ENCODE results near the gene ZKSCAN8. TPM values are rescaled to one million over a fixed set of nuclear protein-coding genes. Genes with fewer than 3 reads are reported as not detected.

Gene ZKSCAN8
- total and polyA plus RNA-seq, 2 experiments from 2014 or later = 4.1 to 21.2 TPM

DNA sequence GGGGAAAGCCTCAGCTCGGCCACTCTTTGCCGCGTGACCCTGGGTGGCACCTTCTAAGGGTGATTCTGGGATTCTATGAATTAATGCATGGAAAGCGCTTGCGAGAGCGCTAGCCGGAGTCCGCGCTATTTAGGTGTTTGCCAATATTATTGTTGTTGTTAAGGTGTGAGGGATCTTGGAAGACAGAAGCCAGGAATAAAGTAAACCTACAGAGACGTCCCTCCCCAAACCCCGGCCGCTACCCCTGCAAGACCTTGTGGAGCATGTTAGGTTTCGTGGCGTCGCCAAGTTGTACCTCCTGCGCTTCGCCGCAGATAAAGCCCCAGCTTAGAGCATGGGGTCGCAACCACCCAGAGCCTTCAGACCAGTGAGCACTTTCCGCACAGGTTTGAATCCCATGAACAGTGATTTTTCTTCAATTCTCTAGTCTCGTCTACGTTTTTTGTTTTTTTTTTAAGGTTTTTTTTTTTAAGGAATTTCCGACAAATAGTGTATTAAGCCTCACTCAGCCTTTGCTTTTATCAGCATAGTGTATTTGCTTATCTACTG, 66.5 kb downstream of the ZKSCAN8 start:
- no peak for DNase-seq (ENCODE audit: low spot score)
- H3K4me1 ChIP-seq (ENCODE audit: insufficient read depth) = peaks cover 12% of the 10 kb centered on the region
- peak overlapping the region; percentile 43 for H2AFZ ChIP-seq
- under 1% methylated on average over 23 of the region's 23 CpGs for WGBS (ENCODE audit: low lambda C conversion rate, missing lambda C conversion rate)
- H3K4me3 ChIP-seq = peak overlapping the region; percentile 5
- no peaks in the 10 kb centered on the region for H3K9me2 ChIP-seq (replicated peaks; ENCODE audit: insufficient read depth)
- no peaks in the 10 kb centered on the region for H3K36me3 ChIP-seq (replicated peaks; ENCODE audit: insufficient read depth, low read depth)
- H4K20me1 ChIP-seq (ENCODE audit: insufficient read depth, poor library complexity, severe bottlenecking) = no peaks in the 10 kb centered on the region
- no peaks in the 10 kb centered on the region for H3K79me2 ChIP-seq
- no peaks in the 10 kb centered on the region for H3K9me3 ChIP-seq (ENCODE audit: low read depth)
- peak; percentile 68 for TF ChIP-seq EZH2phosphoT487 (IDR thresholded peaks at IDR 0.05; ENCODE audit: low read depth, severe bottlenecking, unreplicated experiment)
- TF ChIP-seq, protein P1, sequence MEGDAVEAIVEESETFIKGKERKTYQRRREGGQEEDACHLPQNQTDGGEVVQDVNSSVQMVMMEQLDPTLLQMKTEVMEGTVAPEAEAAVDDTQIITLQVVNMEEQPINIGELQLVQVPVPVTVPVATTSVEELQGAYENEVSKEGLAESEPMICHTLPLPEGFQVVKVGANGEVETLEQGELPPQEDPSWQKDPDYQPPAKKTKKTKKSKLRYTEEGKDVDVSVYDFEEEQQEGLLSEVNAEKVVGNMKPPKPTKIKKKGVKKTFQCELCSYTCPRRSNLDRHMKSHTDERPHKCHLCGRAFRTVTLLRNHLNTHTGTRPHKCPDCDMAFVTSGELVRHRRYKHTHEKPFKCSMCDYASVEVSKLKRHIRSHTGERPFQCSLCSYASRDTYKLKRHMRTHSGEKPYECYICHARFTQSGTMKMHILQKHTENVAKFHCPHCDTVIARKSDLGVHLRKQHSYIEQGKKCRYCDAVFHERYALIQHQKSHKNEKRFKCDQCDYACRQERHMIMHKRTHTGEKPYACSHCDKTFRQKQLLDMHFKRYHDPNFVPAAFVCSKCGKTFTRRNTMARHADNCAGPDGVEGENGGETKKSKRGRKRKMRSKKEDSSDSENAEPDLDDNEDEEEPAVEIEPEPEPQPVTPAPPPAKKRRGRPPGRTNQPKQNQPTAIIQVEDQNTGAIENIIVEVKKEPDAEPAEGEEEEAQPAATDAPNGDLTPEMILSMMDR (IDR thresholded peaks at IDR 0.05; ENCODE audit: poor library complexity) = no peak
- peak; percentile 45 for TF ChIP-seq EZH2 (IDR thresholded peaks at IDR 0.05; ENCODE audit: borderline replicate concordance)
- no peak overlapping the region for H3K27ac ChIP-seq
- H3K4me2 ChIP-seq = peak overlapping the region; percentile 79
- peaks cover 83% of the 10 kb centered on the region for H3K27me3 ChIP-seq

Other genes starting within 250 kb of the ZKSCAN8 start
- not detected in 2 replicates for gene OR2B2, start 229.5 kb upstream of the ZKSCAN8 start, total RNA-seq
- not detected in 2 replicates for gene OR2B2, start 229.5 kb upstream of the ZKSCAN8 start, polyA plus RNA-seq
- not detected in 2 replicates for gene OR2B6, start 184.6 kb upstream of the ZKSCAN8 start, total RNA-seq
- 0.17 TPM in 1 of 2 replicates, not detected in the other for gene OR2B6, start 184.6 kb upstream of the ZKSCAN8 start, polyA plus RNA-seq
- gene ZNF165, start 61.3 kb upstream of the ZKSCAN8 start, total RNA-seq = 6.5 and 9.4 TPM in 2 replicates
- 4.8 and 5.9 TPM in 2 replicates for gene ZNF165, start 61.3 kb upstream of the ZKSCAN8 start, polyA plus RNA-seq
- gene ZSCAN16, start 17.3 kb upstream of the ZKSCAN8 start, total RNA-seq = 4.1 and 4.3 TPM in 2 replicates
- gene ZSCAN16, start 17.3 kb upstream of the ZKSCAN8 start, polyA plus RNA-seq = 5.4 and 6.7 TPM in 2 replicates
- 12.1 and 12.2 TPM in 2 replicates for gene ZSCAN9, start 83.4 kb downstream of the ZKSCAN8 start, total RNA-seq
- 7.4 and 8.0 TPM in 2 replicates for gene ZSCAN9, start 83.4 kb downstream of the ZKSCAN8 start, polyA plus RNA-seq
- gene ZKSCAN4, start 110.4 kb downstream of the ZKSCAN8 start, total RNA-seq = 3.1 and 4.3 TPM in 2 replicates
- 3.1 and 3.5 TPM in 2 replicates for gene ZKSCAN4, start 110.4 kb downstream of the ZKSCAN8 start, polyA plus RNA-seq
- gene NKAPL, start 117.4 kb downstream of the ZKSCAN8 start, total RNA-seq = 0.17 TPM in 1 of 2 replicates, not detected in the other
- gene NKAPL, start 117.4 kb downstream of the ZKSCAN8 start, polyA plus RNA-seq = not detected in 2 replicates
- 14.7 and 24.4 TPM in 2 replicates for gene ZSCAN26, start 125.3 kb downstream of the ZKSCAN8 start, total RNA-seq
- 7.6 and 7.8 TPM in 2 replicates for gene ZSCAN26, start 125.3 kb downstream of the ZKSCAN8 start, polyA plus RNA-seq
- 5.1 and 6.2 TPM in 2 replicates for gene PGBD1, start 139.7 kb downstream of the ZKSCAN8 start, total RNA-seq
- gene PGBD1, start 139.7 kb downstream of the ZKSCAN8 start, polyA plus RNA-seq = 2.5 and 3.1 TPM in 2 replicates
- gene ZSCAN31, start 194.3 kb downstream of the ZKSCAN8 start, total RNA-seq = 2.6 and 4.6 TPM in 2 replicates
- 1.8 and 3.4 TPM in 2 replicates for gene ZSCAN31, start 194.3 kb downstream of the ZKSCAN8 start, polyA plus RNA-seq
- 6.8 and 7.1 TPM in 2 replicates for gene ZKSCAN3, start 208.1 kb downstream of the ZKSCAN8 start, total RNA-seq
- gene ZKSCAN3, start 208.1 kb downstream of the ZKSCAN8 start, polyA plus RNA-seq = 1.9 and 3.1 TPM in 2 replicates

Measured in hepatocyte (in vitro differentiated cells).